CD4-positive, alpha-beta T cell treated with Interleukin-1 beta for 1 hour (primary cell): ENCODE measurements around the gene APOL3.
A peak's percentile ranks its signal among the peaks of the same experiment; 100 is the strongest.
"Not testable (repeated sequence)": the region's sequence is repeated elsewhere in the genome, so short reads cannot be mapped to it uniquely, and the experiment has no call there.

Source experiments
- DNase-seq, 2 donors: peaks; one replicate each; pipeline ENCODE4 v3.0.0-alpha.2; 2020 to 2022

The APOL3 gene

DNA sequence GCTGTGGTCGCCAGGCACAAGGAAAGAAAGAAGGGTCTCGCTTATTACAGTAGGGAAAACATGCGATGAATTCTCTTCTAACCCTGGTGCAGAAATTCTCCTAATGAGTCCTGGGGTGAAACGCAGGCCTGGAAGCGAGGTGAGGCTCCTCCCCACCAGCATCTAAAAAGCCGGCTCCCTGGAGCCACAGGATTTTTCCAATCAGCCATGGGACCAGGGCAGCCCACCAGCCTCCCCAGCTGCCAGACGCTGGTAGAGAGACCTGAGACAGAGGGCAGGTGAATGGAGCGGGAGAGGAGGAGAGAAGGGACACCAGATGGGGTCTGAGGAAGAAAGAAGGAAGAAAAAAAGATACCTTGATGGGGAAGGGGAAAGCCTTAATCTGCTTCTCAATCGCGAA, 28.6 kb downstream of the APOL3 start:
- DNase-seq, result no peak

DNA sequence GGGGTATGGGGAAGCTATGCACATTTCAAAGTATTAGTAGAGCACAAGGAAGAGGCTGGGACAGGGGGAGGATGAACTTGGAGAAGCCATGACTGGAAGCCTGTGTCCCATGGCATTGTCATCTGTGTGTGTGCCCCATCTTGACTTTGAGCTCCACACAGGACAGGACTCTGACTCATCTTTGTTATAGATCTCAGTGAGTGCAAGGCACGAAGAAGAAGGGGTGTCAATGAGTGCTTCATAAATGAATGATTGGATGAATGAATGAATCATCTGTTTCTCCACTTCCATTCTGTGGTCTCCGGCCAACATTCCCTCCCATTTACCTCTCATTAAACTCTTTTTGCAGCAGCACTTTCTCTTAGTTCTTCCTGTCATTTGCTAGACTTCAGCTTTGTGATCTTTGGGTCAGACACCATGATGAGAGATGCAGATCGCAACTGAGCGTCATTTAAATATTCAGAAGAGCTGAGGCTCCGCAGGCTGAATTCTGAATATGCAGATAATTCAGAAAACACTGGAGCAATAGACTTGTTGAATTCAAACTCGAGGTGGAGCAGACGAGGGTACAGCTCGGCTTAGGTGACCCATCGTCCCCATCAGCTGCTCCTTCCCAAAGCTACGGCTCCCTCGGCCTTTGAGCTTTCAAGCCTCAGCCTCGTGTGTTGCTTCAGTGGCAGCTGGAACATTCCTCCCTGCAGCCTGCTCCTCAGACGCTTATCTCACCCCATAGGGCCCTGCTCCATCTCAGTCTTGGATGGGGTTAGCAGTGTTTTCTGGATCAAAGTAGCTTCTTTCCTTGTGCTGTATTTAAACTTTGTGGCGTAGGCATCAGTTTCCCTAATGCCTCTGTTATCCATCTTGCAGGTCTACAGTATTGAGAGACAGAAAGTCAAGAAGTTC, 30.8 kb downstream of the APOL3 start:
- DNase-seq, result no peak

DNA sequence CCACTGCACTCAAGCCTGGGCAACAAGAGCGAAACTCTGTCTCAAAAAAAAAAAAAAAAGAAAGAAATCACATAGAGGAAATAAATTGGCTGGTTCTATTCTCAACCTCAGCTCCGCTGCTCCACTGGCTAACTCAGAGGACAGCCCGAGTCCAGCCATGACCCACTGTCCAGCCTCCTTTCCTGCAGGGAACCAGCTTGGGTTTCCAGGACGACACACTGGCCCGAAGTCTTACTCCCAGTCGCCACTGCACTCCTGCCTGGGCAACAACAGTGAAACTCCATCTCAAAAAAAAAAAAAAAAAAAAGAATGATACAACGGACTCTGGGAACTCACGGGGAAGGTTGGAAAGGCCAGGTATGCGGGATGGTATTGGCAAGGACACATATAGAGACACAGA, 31.5 kb downstream of the APOL3 start:
- DNase-seq, result no peak

DNA sequence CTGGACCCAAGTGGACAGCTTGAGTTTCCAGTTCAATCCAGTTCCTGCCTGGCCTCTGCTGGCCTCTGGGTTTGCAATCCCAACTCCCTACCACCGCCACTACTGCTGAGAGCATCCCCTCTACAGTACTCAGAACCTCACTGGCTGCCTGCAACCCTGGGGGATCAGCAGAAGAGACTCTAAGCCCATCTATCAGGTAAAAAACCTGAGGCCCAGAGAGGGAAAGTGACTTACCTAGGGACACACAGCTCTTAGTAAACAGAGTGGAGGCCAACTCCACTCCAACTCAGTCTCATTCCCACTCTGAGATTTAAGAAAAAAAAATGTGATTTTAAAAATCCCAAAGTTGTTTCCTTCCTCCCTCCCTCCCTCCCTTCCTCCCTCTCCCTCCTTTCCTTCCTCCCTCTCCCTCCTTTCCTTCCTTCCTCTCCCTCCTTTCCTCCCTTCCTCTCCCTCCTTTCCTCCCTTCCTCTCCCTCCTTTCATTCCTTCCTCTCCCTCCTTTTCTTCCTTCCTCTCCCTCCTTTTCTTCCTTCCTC, 34.5 kb downstream of the APOL3 start:
- no peak for DNase-seq

DNA sequence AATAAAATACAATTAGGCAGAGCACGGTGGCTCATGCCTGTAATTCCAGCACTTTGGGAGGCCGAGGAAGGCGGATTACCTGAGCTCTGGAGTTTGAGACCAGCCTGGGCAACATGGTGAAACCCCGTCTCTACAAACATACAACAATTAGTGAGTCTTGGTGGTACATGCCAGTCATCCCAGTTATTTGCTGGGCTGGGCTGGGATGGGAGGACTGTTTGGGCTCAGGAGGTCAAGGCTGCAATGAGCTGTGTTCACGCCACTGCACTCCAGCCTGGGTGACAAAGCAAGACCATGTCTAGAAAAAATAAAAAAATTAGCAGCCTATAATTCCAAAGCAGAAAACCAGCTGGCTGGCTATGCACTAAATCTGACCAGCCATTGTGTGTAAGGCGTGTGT, 35.1 kb downstream of the APOL3 start:
- no peak for DNase-seq

DNA sequence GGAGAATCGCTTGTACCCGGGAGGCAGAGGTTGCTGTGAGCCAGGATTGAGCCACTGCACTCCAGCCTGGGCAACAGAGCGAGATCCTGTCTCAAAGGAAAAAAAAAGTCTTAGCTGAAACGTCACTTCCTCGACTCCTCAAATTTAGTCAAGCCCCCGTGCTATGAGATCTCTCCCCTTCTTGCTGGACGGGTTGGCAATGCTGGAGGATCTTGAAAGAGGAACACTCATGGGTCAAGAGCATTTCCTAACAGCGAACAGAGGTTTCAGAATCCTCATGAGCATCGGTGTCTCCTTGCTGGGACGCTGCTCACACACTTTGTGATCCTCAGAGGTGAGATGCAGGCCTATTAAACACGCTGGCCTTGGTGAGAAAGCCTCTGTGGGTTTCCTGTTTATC, 35.9 kb downstream of the APOL3 start:
- DNase-seq, result no peak

DNA sequence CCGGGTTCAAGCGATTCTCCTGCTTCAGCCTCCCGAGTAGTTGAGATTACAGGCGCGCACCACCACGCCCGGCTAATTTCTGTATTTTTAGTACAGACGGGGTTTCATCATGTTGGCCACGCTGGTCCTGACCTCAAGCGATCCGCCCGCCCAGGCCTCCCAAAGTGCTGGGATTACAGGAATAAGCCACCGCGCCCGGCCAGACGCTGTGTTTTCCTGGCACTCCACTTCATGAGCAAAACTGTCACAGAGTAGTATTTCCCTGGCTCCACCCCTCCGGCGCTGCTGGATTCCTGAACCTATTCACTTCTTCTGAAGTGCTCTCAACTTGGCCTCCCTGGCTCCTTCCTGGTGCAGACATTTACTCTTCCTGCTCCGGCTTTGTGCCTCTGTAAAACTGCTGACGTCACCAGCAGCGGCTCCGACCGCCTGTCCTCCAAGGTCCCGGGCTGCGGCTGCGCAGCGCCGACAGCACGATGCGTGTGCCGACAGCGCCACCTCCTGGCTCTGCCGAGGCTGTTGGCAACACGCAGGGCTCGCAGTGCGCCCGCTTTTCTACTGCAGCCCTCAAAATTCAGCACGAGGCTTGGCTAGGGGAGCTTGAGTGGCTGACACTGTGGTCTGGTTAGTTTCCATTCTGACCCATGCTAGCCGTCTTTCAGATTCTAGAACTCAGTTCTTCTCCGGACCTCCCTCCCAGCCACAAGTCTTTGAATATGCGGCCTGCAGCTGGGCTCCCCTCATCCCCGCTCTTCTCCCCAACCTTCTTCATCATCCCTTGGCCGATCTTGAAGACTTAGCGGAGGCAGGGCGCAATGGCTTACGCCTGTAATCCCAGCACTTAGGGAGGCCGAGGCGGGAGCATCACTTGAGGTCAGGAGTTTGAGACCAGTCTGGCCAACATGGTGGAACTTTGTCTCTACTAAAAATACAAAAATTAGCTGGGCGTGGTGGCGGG, 36.6 kb downstream of the APOL3 start:
- DNase-seq, result peak; percentile 94 to 95

DNA sequence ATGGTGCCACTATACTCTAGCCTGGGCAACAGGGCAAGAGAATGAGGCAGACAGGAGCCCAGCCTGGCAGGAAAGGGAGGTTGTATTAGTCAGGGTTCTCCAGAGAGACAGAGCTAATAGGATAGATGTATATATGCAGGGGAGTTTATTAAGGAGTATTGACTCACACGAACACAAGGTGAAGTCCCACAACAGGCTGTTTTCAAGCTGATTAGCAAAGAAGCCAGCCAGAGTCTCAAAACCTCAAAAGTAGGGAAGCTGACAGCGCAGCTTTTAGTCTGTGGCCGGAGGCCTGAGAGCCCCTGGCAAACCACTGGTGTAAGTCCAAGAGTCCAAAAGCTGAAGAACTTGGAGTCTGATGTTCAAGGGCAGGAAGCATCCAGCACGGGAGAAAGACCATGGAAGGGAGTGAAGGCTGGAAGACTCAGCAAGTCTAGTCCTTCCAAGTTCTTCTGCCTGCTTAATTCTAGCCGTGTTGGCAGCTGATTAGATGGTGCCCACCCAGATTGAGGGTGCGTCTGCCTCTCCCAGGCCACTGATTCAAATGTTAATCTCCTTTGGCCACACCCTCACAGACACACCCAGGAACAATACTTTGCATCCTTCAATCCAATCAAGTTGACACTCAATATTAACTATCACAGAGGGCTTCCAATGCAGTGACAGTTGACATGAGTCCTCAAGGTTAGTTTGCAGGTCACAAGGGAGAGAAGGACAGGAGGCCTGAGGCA, 39.8 kb downstream of the APOL3 start:
- DNase-seq, result not testable (repeated sequence)

DNA sequence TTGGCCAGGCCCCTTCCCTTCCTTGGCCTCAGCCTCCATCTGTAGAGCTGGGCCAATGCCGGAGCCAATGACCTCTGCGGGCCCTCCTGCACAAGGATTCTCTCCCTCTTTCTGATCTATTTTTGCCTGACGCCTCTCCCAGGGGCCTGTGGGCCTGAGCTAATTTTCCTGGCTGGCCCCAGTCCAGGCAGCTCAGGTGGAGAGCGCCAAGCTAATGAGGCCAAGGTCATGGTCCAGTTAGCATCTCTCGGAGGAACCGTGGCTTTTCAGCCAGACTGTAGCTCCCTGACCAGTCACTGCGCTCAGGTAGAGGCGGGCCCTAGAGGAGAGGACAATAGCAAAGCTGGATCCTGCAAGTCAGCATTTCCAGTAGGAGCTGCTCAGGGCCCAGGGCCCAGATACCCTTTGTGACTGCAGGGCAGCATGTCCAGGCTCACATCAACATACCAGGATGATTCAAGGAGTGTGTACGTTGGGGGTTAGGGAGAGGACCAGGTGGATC, 43.5 kb downstream of the APOL3 start:
- DNase-seq, result no peak

DNA sequence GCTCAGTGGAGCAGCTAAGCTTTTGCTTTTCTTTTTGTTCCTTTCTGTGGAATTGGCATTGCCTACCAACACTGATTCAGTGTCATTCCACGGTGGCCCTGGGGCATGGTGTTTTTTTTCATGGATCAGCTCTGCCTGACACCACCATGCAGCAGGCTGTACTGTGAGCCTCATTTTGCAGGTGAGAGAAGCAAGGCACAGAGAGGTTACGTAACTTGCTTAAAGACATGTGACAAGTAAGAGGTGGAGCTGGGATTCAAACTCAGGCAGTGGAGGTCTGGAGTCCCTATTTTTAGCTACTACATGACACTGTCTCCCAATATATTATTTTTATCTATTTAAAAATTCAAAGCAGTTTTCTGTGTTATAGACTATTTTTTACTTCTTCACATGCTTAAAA, 44.4 kb downstream of the APOL3 start:
- DNase-seq, result no peak

DNA sequence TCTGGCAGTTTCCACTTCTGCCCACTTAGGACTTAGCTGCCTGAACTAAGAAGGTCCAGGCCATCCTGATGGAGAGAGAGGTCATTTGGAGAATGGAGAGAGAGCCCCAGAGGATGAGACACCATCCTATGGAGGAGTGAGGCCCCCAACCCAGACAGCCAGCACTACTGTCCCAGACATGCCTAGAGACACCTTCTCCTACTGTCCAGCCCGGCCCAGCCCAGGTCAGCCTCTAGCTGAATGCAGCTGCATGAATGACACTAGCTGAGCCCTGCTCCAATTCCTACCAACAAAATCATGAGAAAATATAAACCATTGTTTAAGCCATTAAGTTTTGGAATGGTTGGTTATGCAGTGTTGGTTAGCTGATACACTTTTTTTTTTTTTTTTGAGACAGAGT, 47.4 kb downstream of the APOL3 start:
- no peak for DNase-seq

DNA sequence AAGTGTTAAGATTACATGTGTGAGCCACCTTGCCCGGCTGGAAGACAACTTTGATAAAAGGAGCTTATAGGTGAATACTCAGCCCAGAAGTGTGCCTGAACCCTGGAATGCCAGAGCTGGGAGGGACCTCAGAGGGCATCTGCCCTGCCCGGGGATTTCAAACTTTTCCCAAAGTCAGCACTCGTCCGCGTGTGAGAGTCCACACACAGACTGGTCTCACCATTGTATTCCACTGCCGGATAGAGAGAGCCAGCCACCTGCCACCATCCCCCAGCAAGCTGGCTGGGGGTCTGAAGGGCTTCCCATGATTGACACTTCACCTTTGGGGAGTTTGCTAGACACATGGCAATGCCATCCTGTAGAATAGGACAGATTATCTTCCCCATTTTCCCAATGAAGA, 49.2 kb downstream of the APOL3 start:
- DNase-seq, result no peak

DNA sequence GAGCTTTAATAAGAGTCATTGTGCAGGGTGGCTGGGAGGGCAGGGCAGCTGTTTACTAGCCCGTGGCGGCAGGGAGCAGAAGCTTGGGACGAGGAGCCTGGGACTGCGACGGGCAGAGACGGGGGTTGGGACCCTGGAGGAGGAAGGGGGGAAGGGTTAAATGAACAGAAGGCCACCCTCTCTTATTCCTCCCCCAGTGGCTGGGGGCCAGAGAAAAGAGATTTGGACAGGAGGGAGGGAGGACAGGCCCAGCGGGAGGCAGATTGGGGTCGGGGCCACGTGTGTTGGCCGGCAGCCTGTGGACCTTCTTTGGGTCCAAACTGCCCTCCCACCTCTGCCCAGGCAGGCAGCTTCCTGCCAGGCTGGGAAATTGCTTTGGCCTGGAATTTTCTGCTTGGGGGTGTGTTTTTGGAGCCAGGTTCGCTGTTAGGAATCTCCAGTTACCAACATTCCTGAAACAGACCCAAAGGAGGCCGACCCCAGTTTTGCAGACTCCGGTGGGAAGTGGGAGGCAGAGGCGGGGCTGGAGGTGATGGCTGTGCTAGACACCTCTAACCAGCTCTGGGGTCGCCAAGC, 50.2 kb downstream of the APOL3 start:
- DNase-seq, result no peak

DNA sequence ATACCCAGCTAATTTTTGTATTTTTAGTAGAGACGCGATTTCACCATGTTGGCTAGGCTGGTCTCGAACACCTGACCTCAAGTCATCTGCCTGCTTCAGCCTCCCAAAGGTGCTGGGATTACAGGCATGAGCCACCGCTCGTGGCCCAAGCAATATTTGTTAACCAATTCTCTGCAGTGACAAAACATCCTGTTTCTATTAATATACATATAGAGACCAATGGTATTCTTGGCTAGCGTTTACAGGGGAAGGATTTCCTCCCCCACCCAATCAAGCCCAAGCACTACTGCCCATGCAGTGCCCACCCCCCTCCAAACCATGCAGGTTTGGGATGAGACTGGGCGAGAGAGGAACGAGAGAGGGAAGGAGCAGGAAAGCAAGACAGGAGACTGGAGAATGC, 53.1 kb downstream of the APOL3 start:
- no peak for DNase-seq

DNA sequence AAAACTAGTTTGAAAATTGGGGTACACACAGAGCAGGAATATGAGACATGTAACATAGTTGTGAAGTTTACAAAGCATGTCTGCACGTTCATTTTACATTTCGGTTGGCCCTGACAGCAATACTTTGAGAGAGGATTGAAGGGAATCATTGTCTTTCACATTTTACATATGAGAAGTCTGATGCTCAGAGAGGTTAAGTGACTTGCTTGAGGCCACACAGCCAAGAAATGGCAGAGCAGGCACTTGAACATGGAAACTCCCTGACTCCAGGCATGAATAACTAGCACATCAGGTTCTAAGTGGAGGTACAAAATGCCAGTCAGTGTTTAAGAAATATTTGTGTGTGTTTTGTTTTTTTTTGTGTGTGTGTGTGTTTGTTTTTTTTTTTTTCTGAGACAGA, 53.6 kb downstream of the APOL3 start:
- DNase-seq, result no peak

DNA sequence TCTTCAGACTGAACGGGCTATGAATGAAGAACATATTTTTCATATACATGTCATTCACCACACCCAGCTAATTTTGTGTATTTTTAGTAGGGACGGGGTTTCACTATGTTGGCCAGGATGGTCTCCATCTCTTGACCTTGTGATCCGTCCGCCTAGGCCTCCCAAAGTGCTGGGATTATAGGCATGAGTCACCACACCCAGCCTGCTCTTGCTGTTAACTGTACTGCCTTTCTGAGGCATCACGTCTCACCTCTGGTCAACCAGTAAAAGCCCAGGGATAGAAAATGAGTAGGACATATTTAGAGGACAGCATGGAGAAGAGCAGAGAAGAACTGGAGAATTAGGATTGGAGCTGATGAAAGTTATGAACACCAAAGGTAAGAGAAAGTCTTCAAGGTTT, 55.6 kb downstream of the APOL3 start:
- DNase-seq, result no peak

DNA sequence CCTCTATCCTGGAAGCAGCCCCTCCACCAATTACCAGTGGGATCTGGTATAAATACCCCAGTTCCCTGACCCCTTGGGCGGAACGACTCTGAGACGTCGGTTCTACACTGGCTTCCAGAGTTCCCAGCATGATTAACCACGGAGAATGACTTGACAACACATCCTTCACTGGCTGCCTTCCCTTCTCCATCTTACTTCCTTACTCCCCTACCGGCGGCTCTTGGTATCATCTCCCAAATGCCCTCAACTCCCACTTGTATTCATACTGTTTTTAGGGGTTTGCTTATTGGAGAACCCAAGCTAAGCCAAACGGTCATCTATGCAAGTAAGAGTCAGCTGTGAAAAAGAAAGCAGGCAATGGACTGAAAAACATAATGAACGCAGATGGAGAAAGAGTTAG, 56.1 kb downstream of the APOL3 start:
- DNase-seq, result no peak

DNA sequence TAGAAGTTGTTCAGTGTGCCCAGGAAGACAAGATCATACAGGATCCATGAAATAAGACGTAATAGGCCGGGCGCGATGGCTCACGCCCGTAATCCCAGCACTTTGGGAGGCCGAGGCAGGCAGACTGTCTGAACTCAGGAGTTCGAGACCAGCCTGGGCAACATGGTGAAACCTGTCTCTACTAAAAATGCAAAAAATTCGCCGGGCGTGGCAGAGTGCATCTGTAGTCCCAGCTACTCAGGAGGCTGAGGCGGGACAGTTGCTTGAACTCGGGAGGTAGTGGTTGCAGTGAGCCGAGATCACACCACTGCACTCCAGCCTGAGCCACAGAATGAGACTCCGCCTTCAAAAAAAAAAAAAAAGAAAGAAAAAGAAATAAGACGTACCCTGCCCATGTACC, 56.7 kb downstream of the APOL3 start:
- DNase-seq, result no peak

DNA sequence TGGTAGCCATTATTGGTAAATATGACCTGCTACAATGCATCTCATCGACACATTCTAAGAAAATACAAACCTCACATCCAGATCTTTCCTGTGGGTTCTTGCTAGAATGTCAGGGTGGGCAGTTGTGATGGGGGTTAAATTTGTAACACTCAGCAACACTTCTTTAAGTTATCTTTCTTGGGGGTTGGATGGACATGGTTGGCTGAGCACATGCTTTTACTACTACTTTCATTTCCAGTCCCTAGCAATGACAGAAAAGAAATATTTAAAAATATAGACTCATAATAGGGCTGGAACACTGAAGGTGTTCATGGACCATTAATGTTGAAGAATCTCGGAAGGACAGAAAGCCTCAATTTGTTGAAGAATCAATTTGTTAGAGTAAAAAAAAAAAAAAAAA, 57.6 kb downstream of the APOL3 start:
- DNase-seq, result no peak

DNA sequence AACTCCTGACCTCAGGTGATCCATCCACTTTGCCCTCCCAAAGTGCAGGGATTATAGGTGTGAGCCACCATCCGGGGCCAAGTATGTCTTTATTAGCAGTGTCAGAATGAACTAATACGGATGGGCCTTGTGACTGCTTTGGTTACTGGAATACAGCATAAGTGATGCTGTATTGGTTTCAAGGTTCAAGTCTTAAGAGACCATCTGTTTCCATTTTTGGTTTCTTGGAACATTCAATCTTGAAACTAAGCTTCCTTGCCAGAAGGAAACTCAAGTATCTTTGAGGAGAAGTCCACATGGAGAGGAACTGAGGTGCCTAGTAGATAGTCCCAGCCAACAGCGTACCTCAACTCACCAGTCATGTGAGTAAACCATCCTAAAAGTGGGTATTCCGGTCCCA, 58.8 kb downstream of the APOL3 start:
- DNase-seq, result no peak

DNA sequence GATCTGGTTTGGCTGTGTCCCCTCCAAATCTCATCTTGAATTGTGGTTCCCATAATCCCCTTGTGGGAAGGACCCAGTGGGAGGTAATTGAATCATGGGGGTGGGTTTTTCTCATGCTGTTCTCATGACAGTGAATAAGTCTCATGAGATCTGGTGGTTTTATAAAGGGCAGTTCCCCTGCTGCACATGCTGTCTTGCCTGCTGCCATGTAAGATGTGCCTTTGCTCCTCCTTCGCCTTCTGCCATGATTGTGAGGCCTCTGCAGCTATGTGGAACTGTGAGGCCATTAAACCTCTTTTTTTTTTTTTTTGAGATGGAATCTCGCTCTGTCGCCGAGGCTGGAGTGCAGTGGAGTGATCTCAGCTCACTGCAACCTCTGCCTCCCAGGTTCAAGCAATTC, 59.6 kb downstream of the APOL3 start:
- DNase-seq, result not testable (repeated sequence)

DNA sequence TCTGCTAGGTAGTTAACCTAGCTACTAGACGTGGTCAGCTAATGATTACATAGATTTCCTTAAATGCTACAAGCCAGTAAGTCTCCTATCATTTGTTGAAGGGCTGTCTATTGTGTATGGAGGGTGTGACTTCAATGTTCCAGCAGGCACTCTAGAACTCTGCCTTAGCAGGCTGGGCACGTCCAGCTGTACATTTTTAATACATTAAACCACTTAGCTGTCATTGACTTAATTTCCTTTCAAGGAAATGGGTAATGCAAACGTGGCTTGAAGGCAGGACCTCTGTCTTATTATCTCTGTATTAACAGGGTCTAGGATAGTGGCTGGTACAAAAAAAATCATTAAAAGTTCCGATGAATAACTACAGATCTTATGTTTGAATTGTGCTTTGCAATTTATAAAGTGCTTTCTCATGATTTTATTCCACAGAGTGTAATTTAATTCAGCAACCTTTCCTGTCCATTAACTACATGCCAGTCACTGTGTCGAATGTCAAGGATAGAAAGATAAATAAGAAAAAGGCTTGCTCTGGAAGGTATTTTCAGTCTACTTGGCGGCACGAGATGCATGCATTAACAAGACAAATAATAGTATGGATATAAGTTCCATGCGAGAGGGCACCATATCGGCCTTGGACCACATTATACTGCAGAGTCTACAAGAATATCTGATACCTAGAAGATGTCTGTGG, 60.3 kb downstream of the APOL3 start:
- DNase-seq, result no peak
